K562 (cell line): ENCODE measurements around the gene DDX23. TPM values are rescaled to one million over a fixed set of nuclear protein-coding genes. Genes with fewer than 3 reads are reported as not detected.

Experiments
- ADNP ChIP-seq: fragments of 200-800 bp; sonication (Bioruptor generic); IDR thresholded peaks from 2 replicates; pipeline ENCODE4 v1.6.1; 2016; ENCODE audit warnings: missing genetic modification characterization, missing compliant biosample characterization
- BRD4 ChIP-seq: fragments of 200-600 bp; sonication (generic); IDR thresholded peaks from 2 replicates; pipeline ENCODE4 v1.6.1; 2017; ENCODE audit warnings: inconsistent platforms
- CLOCK ChIP-seq: fragments of 250-450 bp; sonication (Bioruptor Pico); IDR thresholded peaks from 2 replicates; pipeline ENCODE4 v1.4.0; 2020; ENCODE audit warnings: mild to moderate bottlenecking, moderate library complexity, borderline replicate concordance
- FOSL1 ChIP-seq: fragments of 200-800 bp; sonication (Bioruptor generic); conservative IDR thresholded peaks from 2 replicates; pipeline ENCODE4 v1.6.1; 2016; ENCODE audit warnings: missing genetic modification characterization, missing compliant biosample characterization
- KDM4B ChIP-seq, 2 experiments: fragments of 450-650 bp in 1 of 2; sonication (generic) in 1 of 2; IDR thresholded peaks; 2 replicates each; pipeline ENCODE4 v1.6.1; 2016 to 2017; ENCODE audit warnings: borderline replicate concordance in 2 of 2, antibody characterized with exemption in 1 of 2, low read depth in 1 of 2, mild to moderate bottlenecking in 1 of 2
- MAZ ChIP-seq, 2 experiments: fragments of 450-650 bp in 1 of 2; sonication (generic) in 1 of 2; formaldehyde crosslinking; IDR thresholded peaks in 1 of 2; conservative IDR thresholded peaks in 1 of 2; 2 replicates each; pipeline versions ENCODE4 v1.4.0 to v1.5.0; 2020; ENCODE audit warnings: mild to moderate bottlenecking in 1 of 2, missing genetic modification reagents in 1 of 2
- NRF1 ChIP-seq, 2 experiments: fragments of 450-650 bp; IDR thresholded peaks in 1 of 2; conservative IDR thresholded peaks in 1 of 2; 2 replicates each; pipeline ENCODE4 v1.6.1; 2014; ENCODE audit warnings: mild to moderate bottlenecking in 2 of 2
- PATZ1 ChIP-seq: fragments of 250-450 bp; sonication (Bioruptor Pico); IDR thresholded peaks from 2 replicates; pipeline ENCODE4 v1.5.0; 2020; ENCODE audit warnings: mild to moderate bottlenecking, borderline replicate concordance
- RB1 ChIP-seq: fragments of 450-650 bp; IDR thresholded peaks from 2 replicates; pipeline ENCODE4 v1.6.1; 2017; ENCODE audit warnings: low read depth, mild to moderate bottlenecking
- SETDB1 ChIP-seq: IDR thresholded peaks from one replicate; pipeline ENCODE4 v1.6.1; 2012; ENCODE audit warnings: low read length, control low read depth, inconsistent platforms
- TCF7 ChIP-seq: sonication (generic); IDR thresholded peaks from 2 replicates; pipeline ENCODE4 v1.6.1; 2016; ENCODE audit warnings: antibody characterized with exemption, borderline replicate concordance
- ZBTB43 ChIP-seq: sonication (generic); formaldehyde crosslinking; IDR thresholded peaks from 2 replicates; pipeline ENCODE4 v1.8.0; 2023; ENCODE audit warnings: mild to moderate bottlenecking, missing genetic modification reagents
- ZBTB7A ChIP-seq: IDR thresholded peaks from 2 replicates; pipeline ENCODE4 v1.6.1; 2011; ENCODE audit warnings: low read depth, mild to moderate bottlenecking, low read length, moderate library complexity, borderline replicate concordance; ENCODE audit not compliant: control insufficient read depth
- polyA plus RNA-seq, 8 experiments: library from polyadenylated mRNA; depleted of rRNA in 4 of 8; stranded (reverse) in 5 of 8; unstranded in 3 of 8; fragments of >200 nt; fragmentation: Nextera tagmentation in 2 of 8; fragmentation: Illumina TruSeq in 1 of 8; extraction: Ambion mirVana in 2 of 8; extraction: Trizol in 1 of 8; gene quantifications; 2 replicates each; pipeline versions ENCODE4 v1.2.1 to v1.2.3, GENCODE V29; 2011 to 2014; ENCODE audit warnings: inconsistent platforms in 1 of 8, missing spikeins in 1 of 8
- total RNA-seq, 7 experiments: library from RNA; depleted of rRNA in 6 of 7; stranded (reverse); fragments of >200 nt in 6 of 7; fragmentation: Illumina TruSeq in 2 of 7; extraction: Trizol in 2 of 7; gene quantifications; 2 replicates each; pipeline versions ENCODE4 v1.2.1 to v1.2.3, GENCODE V29; 2011 to 2021; ENCODE audit warnings: low replicate concordance in 1 of 7
- TF ChIP-seq, protein P1 (sequence below): fragments of 250-450 bp; sonication (Bioruptor Pico); IDR thresholded peaks from 2 replicates; pipeline ENCODE4 v1.5.0; 2021
- TF ChIP-seq, protein P2 (sequence below): sonication (generic); formaldehyde crosslinking; IDR thresholded peaks from 2 replicates; pipeline ENCODE4 v1.8.1; 2023; ENCODE audit warnings: mild to moderate bottlenecking, missing genetic modification reagents
- TF ChIP-seq, protein P3 (sequence below): fragments of 450-650 bp; formaldehyde crosslinking; IDR thresholded peaks from 2 replicates; pipeline ENCODE4 v1.4.0; 2020; ENCODE audit warnings: mild to moderate bottlenecking, moderate library complexity

DDX23 gene
- total and polyA plus RNA-seq, 9 of the 15 experiments (the other 6 are each of a cell fraction or from before 2014, with no cell fraction given) = 32.4 to 138 (median 104) TPM

DNA sequence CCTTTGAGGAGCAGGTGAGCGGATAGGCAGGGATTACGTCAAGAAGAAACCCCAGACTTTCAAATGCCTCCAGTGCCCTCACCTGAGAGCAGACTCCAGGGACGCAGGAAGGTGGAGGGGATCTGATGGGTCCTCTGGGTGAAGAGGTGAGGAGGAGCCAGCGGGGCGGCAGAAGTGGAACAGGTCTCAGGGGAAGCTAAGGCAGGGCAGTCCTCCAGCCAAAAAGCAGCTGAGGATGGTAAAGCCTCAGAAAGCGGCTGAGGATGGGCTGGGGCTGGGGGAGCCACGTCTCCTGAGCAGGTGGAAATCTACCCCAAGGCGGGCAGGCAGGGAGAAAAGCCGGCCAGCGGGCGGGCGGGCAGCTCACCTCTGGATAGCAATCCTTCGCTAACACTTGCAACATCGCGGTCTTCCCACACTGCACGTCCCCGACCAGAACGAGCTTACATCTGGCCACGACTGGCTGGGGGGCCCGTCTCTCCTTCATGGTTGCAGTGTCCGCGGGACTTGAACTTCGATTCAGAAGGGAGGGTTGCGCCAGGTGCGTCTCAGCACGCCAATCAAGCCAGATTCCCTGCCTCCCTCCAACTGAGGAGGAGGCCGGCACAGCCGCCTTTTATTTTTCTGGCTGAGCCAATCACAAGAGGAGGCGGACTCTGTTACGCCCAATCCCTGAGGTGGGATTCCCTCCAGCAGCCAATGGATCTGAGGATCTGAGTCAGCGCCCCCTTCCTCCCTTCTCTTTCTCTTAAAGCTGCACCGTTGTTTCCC, 13.5 kb upstream of the DDX23 start, which contains the start of gene RND1 (continued):
- TF ChIP-seq RB1 (0 out of 2 replicates have a peak, but pooled peaks have one; percentile 40), ADNP (tag) (no peak), TCF7 (no peak), KDM4B (IDR thresholded peaks at IDR 0.05; ENCODE audit: borderline replicate concordance in 2 of 2, low read depth in 1 of 2) (no peak), CLOCK (CRISPR knock-in tag) (no peak), ZBTB43 (CRISPR knock-in tag) (no peak), FOSL1 (tag) (peak; percentile 48; the same call in 1 of the 2 replicates), MAZ (CRISPR knock-in tag; conservative IDR thresholded peaks at IDR 0.05 in 1 of 2, IDR thresholded peaks at IDR 0.05 in 1 of 2) (peak; percentile 49 to 74; a peak in 3 of 4 replicates), BRD4 (no peak), NRF1 (conservative IDR thresholded peaks at IDR 0.05 in 1 of 2, IDR thresholded peaks at IDR 0.05 in 1 of 2) (peak; percentile 64 to 66), SETDB1 (no peak), PATZ1 (CRISPR knock-in tag) (no peak), ZBTB7A (no peak)
- TF ChIP-seq, protein P1, sequence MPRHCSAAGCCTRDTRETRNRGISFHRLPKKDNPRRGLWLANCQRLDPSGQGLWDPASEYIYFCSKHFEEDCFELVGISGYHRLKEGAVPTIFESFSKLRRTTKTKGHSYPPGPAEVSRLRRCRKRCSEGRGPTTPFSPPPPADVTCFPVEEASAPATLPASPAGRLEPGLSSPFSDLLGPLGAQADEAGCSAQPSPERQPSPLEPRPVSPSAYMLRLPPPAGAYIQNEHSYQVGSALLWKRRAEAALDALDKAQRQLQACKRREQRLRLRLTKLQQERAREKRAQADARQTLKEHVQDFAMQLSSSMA (CRISPR knock-in tag) = peak; percentile 37; the same call in 1 of the 2 replicates
- TF ChIP-seq, protein P2, sequence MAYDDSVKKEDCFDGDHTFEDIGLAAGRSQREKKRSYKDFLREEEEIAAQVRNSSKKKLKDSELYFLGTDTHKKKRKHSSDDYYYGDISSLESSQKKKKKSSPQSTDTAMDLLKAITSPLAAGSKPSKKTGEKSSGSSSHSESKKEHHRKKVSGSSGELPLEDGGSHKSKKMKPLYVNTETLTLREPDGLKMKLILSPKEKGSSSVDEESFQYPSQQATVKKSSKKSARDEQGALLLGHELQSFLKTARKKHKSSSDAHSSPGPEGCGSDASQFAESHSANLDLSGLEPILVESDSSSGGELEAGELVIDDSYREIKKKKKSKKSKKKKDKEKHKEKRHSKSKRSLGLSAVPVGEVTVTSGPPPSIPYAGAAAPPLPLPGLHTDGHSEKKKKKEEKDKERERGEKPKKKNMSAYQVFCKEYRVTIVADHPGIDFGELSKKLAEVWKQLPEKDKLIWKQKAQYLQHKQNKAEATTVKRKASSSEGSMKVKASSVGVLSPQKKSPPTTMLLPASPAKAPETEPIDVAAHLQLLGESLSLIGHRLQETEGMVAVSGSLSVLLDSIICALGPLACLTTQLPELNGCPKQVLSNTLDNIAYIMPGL (CRISPR knock-in tag) = no peak
- TF ChIP-seq, protein P3, sequence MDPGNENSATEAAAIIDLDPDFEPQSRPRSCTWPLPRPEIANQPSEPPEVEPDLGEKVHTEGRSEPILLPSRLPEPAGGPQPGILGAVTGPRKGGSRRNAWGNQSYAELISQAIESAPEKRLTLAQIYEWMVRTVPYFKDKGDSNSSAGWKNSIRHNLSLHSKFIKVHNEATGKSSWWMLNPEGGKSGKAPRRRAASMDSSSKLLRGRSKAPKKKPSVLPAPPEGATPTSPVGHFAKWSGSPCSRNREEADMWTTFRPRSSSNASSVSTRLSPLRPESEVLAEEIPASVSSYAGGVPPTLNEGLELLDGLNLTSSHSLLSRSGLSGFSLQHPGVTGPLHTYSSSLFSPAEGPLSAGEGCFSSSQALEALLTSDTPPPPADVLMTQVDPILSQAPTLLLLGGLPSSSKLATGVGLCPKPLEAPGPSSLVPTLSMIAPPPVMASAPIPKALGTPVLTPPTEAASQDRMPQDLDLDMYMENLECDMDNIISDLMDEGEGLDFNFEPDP = no peak
